Fibroblast of skin of abdomen (primary cell): ENCODE results near the gene PTCD3.
A peak's percentile ranks its signal among the peaks of the same experiment; 100 is the strongest.

Experiments
- DNase-seq: peaks from one replicate; pipeline ENCODE4 v3.0.0-alpha.2; 2013

Gene PTCD3

GRCh38 chr2:86082756-86083155 is 23.3 kb upstream of the PTCD3 start:
- DNase-seq: no peak

- no peak for DNase-seq
Measured at GRCh38 chr2:86087936-86088850, 17.8 kb upstream of the PTCD3 start.

- DNase-seq: no peak
Measured at GRCh38 chr2:86094229-86094628, 11.8 kb upstream of the PTCD3 start.

- no peak for DNase-seq
Measured at GRCh38 chr2:86097114-86097896, 8.7 kb upstream of the PTCD3 start.

- no peak for DNase-seq
Measured at GRCh38 chr2:86097913-86098312, 8.1 kb upstream of the PTCD3 start.

DNA sequence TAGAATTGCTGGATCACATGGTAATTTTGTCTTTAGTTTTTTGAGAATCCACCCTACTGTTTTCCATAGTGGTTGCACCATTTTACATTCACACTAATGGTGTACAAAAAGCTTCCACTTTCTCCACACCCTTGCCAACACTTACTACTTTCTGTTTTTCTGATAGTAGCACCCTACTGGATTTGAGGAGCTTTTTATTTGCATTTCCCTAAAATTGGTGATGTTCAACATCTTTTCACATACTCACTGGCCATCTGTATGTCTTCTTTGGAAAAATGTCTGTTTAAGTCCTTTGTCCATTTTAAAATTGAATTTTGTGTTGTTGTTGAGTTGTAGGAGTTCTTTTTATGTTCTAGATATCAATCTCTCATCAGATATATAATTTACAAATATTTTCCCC is 3.9 kb upstream of the PTCD3 start:
- no peak for DNase-seq

GRCh38 chr2:86105252-86105968 is 625 bp upstream of the PTCD3 start, which contains the start of gene POLR1A:
POLR1A (minus strand) TSS chr2:86105886; CDS start chr2:86105776, 110 bp downstream.
- peak; percentile 93 for DNase-seq

DNA sequence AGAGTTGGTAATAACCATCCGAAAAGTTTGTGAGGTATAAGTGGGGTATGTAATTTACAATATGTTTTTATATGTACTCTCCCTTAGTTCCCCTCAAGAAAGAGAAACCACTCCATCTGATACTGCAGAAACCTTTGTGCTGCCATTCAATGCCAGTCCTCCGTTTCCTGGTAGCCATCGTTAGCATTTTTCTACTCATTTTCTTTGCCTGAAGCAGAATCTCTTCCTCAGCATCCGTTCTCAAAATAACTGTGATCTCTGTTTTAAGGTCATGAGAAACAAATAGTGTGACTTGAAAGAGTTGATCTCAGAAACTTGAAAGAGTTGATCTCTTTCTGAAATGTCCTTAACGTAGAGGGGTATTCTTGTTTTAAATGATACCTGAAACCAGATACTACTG is 996 bp downstream of the PTCD3 start:
- DNase-seq: no peak

GRCh38 chr2:86118130-86118529 is 12.1 kb downstream of the PTCD3 start:
- no peak for DNase-seq

GRCh38 chr2:86123328-86123925 is 17.4 kb downstream of the PTCD3 start:
- DNase-seq: no peak

- DNase-seq: no peak
Measured at GRCh38 chr2:86124683-86125082, 18.6 kb downstream of the PTCD3 start.

DNA sequence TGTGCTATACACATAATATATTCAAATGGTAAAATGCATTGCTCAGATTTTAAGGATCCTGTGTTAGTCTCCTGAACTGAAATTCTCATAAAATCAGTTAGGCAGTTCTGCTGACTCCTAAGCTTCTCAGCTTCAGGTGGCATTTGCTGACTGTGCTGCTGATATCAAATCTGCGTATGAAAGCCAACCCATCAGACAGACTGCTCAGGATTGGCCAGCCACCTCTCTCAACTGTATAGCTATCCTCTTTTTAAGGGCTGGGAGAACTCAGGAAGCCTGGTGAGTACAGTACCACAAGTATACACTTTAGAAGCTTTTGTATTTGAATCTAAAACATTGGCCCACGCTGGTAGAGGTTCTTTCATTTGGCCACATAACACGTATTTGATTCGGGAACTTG is 28.7 kb downstream of the PTCD3 start:
- no peak for DNase-seq

GRCh38 chr2:86135653-86136052 is 29.6 kb downstream of the PTCD3 start:
- DNase-seq: no peak

DNA sequence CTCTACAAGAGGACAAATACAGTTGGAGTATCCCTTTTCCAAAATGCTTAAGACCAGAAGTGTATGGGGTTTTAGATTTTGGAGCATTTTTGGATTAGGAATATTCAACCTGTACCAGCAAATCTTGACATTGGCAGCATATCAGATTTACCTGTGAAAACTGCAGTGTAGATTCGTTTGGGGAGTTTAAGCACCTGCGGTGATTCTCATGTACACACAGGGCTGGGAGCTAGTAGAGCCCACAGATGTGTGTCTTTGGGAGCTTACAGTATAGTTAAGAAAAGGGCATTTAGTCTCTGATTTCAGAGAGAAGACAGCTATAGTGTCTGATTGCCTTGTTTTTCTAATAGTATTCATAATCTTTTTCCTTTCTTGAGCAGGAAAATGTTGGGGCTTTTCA is 30.1 kb downstream of the PTCD3 start:
- no peak for DNase-seq

DNA sequence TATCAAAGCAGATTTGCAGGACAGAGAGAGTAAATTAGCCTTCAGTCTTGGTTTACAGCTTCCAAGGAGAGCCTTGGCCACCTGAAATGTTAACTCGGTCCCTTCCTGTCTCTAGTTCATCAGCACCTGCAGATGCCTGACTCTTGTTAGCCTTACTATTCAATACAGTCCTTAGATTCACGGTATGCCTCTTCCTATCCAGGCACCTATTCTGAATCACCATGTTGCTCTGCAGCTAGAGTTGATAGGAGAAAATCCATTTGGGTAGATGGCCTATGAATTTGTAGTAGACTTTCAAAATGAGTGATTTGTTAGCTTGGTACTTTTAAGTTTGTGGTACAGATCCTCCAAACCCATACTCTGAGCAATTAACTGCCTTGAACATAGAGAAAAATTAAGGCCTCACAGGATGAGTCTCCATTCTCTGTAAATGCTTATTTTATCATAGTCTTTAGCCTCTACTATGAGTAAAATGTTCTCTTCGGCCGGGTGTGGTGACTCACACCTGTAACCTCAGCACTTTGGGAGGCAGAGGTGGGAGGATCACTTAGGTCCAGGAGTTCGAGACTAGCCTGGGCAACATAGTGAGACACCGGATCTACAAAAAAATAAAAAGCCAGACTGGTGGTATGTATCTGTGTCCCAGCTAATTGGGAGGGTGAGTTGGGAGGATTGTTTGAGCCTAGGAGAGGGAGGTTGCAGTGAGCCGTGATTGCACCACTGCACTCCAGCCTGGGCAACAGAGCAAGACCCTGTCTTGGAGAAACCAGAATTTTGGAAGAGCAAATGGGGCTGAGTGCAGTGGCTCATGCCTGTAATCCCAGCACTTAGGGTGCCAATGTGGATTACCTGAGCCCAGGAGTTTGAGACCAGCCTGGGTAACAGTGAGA is 32.9 kb downstream of the PTCD3 start:
- DNase-seq: no peak

- DNase-seq: no peak
Measured at GRCh38 chr2:86139981-86140380, 33.9 kb downstream of the PTCD3 start.

GRCh38 chr2:86140969-86141392 is 34.9 kb downstream of the PTCD3 start:
- DNase-seq: no peak

DNA sequence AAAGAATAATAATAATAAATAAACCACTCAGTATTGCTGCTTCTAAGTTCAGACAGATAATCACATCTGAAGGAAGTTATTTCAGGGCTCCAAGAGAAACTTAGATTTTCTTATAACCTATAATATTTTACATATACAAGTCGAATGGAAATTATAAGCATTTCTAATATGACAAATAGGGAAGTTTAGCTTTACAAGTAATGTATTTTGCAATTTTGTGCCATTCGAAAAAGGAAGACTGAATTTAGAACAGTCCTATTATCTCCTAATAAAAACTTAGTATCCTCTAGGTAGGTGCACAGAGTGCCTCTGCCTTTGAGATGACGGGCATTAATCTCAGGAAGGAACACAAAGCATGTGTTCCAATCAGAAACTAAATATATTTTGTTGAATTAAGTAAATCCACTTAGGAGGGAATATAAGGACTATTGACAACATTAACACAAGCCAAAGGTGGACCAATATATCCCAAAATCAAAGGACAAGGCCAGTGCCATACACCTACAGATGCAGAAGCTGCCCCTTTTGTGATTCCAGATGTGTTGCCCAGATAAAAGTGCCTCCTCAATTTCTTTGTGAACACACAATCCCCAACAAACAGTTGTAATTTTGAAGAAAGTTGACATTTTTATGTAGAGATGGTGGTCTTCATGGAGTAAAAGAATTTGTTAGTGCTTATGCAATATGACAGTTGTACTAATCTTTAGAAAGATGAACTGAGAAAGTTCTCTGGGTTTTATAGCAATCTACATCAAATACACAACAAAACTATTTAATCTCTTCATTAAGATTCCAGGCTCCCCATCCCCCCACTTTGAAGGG is 36.6 kb downstream of the PTCD3 start:
- no peak for DNase-seq

DNA sequence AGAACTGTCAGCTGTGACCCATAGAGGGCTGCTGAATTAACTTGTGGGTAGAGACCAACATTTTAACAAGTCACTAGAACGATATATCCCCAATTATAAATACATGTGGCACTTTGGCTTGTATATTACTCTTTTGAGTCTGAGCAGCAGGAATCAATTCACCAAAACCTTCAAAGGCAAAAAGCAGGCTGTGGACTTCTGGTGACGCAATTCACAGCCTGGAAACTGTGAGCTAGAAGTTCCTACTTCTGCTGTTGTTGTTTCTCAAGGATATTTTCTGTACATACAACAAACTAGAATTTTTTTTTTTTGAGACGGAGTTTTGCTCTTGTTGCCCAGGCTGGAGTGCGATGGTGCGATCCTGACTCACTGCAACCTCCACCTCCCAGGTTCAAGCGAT is 37.3 kb downstream of the PTCD3 start:
- no peak for DNase-seq

- DNase-seq: no peak
Measured at GRCh38 chr2:86143926-86144685, 38.1 kb downstream of the PTCD3 start.
